Activated naive CD8-positive, alpha-beta T cell treated with anti-CD3 and anti-CD28 coated beads for 36 hours (primary cell): ENCODE data around the gene HNRNPH3. TPM values are rescaled to one million over a fixed set of nuclear protein-coding genes. Genes with fewer than 3 reads are reported as not detected.
A peak's percentile ranks its signal among the peaks of the same experiment; 100 is the strongest.
"Not testable (repeated sequence)": the region's sequence is repeated elsewhere in the genome, so short reads cannot be mapped to it uniquely, and the experiment has no call there.

ENCODE experiments used
- DNase-seq: peaks from one replicate; pipeline ENCODE4 v3.0.0; 2021
- H3K27ac Mint-ChIP-seq: one replicate; pipeline ENCODE4 v1.8.0; 2022; ENCODE audit warnings: mild to moderate bottlenecking, moderate library complexity, mixed read lengths
- H3K27me3 Mint-ChIP-seq: one replicate; pipeline ENCODE4 v1.8.0; 2022; ENCODE audit warnings: mild to moderate bottlenecking, mixed read lengths
- H3K36me3 Mint-ChIP-seq: one replicate; pipeline ENCODE4 v1.8.0; 2021; ENCODE audit warnings: mild to moderate bottlenecking, mixed read lengths
- H3K4me1 Mint-ChIP-seq: one replicate; pipeline ENCODE4 v1.8.0; 2021; ENCODE audit warnings: mixed read lengths
- H3K4me3 Mint-ChIP-seq: one replicate; pipeline ENCODE4 v1.8.0; 2022; ENCODE audit warnings: mild to moderate bottlenecking, moderate library complexity, mixed read lengths
- H3K9me3 Mint-ChIP-seq: one replicate; pipeline ENCODE4 v1.8.0; 2022; ENCODE audit warnings: mixed read lengths
- total RNA-seq, 2 experiments: library from RNA; stranded (reverse); gene quantifications; one replicate each; pipeline ENCODE4 v1.2.3, GENCODE V29; 2021

HNRNPH3 gene, protein sequence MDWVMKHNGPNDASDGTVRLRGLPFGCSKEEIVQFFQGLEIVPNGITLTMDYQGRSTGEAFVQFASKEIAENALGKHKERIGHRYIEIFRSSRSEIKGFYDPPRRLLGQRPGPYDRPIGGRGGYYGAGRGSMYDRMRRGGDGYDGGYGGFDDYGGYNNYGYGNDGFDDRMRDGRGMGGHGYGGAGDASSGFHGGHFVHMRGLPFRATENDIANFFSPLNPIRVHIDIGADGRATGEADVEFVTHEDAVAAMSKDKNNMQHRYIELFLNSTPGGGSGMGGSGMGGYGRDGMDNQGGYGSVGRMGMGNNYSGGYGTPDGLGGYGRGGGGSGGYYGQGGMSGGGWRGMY
- total RNA-seq = 100 to 1,000 TPM; 160 to 165 TPM

DNA sequence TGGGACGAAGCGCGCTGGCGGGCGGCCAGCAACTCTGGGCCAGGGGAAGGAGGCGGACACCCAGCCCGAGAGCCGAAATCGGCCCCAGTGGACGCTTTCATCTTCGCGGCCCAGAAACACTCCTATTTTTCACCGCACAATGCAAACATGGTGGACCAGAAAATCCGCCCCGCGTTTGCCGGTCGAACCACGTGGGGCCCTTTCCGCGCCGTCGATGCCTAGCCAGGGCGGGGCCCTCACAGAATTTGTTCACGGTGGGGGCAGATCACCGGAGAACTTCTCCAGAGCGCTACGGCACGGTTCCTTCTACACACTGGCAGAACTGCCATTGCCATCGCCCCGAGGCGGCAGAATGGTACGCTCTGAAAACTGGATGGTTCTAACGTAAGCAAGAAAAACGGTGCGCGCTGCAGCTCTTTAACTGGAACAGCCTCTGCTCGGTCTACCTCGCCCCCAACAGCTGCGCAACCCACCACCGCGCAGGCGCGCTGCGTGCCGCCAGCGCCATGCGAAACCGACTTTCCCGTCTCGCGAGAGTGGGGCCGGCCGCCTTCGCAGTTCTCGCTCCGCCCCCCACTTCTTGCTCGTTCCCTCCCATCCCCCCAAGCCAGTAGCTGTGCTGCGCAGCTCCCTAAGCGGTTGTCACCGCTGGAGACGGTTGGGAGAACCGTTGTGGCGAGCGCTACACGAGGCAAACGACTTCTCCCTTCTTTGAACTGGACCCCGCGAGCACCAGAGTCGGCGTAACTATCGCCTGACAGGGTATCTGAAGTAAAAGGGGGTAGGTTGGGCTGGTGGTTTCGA, at the start of gene HNRNPH3:
TSS of gene HNRNPH3 (plus strand) at position 610 of the 804 bp plus-strand sequence. CDS start 5,158 bp downstream, outside the sequence.
- Mint-ChIP-seq H3K27me3 (peaks cover 7% of the 10 kb centered on the region), H3K9me3 (peaks cover 3% of the 10 kb centered on the region), H3K4me1 (peaks cover 39% of the 10 kb centered on the region), H3K4me3 (peak within 1 kb of the TSS; percentile 99), H3K27ac (peak within 1 kb of the TSS; percentile 100), H3K36me3 (peaks cover 45% of the 10 kb centered on the region)
- DNase-seq = peak; percentile 99

DNA sequence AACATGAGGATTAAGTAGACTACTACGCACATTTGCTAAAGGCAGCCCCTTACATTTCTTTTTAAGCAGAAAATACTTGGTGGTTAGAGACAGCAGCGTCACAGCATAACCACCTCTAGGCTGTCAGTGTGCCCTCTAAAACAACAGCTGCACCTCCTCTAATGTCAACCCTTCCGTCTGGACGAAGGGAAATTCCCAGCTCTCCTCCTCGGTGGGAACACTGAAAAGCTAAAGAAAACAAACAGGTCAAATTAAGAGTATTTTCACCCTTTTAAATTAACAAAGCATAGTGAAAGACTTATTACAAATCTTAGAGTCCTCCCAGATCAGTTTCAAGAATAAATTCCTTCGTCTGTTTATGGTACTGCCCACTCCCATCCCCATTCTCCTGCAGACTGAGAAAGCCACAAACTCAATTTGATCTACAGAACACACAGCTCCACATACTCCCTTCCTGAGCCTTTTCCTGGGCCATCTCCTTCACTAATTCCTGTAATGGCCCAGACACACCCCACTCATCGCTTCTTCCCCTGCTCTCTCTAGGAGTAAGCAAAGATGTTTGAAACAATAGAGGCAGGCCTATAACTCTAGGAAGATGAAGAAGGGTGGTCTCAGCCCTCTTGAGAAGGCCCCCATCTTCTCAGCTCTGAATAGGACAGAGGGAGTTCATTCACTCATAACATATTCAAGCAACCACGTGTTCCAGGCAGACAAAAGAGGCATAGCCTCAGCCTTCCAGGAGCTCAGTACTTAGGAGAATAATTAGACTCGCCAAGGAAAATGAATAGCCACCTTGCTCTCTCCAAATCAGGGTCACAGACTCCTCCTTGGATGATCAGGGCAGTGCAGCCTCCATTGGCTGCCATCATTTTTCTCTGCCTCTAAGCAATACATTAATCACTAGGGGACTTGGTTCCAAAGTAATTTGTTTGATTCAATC, 47.5 kb upstream of the HNRNPH3 start:
- Mint-ChIP-seq H3K9me3 (no peaks in the 10 kb centered on the region), H3K27me3 (no peaks in the 10 kb centered on the region), H3K27ac (no peak overlapping the region), H3K4me3 (no peak overlapping the region), H3K4me1 (peaks cover 6% of the 10 kb centered on the region), H3K36me3 (no peaks in the 10 kb centered on the region)
- DNase-seq = no peak

- no peak overlapping the region for H3K27ac Mint-ChIP-seq
- H3K4me3 Mint-ChIP-seq = no peak overlapping the region
- H3K27me3 Mint-ChIP-seq = no peaks in the 10 kb centered on the region
- no peak for DNase-seq
- H3K36me3 Mint-ChIP-seq = no peaks in the 10 kb centered on the region
- no peaks in the 10 kb centered on the region for H3K4me1 Mint-ChIP-seq
- H3K9me3 Mint-ChIP-seq = no peaks in the 10 kb centered on the region
These were observed 43.1 kb upstream of the HNRNPH3 start for GRCh38 chr10:68288717-68289116.

DNA sequence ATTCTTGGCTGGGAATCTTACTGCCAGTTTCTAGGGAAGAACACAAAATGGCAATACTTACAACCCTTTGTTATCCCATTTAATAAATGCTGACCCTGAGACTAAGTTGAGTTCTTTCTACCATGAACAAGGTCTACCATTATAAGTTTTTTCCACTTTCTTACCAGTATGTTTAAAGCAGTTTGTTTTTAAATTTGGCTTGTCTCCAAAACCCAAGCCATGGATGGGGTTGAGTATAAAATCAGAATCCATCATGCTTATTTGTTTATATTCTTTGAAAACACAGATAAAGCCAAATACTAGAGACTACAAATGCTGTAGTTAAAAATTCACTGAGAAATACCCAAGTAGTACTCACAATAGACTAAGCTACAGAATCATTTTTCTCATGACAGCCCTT, 41.1 kb upstream of the HNRNPH3 start:
- DNase-seq = no peak
- no peak overlapping the region for H3K4me3 Mint-ChIP-seq
- H3K9me3 Mint-ChIP-seq = no peaks in the 10 kb centered on the region
- no peaks in the 10 kb centered on the region for H3K36me3 Mint-ChIP-seq
- H3K4me1 Mint-ChIP-seq = no peaks in the 10 kb centered on the region
- H3K27me3 Mint-ChIP-seq = no peaks in the 10 kb centered on the region
- no peak overlapping the region for H3K27ac Mint-ChIP-seq

DNA sequence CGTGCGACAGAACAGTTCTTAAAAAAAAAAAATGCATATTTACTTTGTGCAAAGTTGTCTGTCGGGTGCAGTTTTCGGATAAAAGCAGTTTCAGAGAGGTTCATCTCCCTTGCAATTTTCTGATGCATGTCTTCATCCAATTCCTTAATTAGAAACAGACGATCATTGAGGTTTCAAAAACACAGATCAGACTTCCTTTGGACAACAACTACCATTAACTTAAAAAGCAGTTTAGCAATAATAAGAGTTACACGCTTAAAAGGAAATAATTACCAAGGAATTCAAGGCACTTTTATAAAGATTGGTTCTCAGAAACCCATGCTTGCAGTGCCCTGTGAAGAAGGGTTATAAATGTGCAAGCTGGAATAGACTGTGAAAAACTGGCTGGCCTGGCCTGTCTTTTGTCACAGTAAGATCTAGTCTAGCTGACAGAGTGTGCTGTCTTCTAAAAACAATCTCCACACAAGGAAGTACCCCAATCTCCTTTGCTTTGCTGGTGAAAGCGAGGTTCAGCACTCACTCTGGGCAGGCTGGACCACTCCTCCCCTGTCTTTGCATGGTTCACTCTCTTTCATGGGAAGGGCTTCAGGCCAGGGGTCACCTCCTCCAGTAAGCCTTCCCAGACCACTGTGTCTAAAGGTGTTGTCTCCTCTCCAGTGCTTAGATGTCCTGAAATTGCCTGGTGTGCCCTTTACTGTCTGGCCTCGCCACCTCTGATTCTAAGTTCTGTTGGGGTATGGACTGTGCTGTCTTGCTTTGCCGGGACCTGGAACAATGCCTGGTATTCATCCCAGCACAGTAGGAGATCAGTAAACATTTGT, 34.8 kb upstream of the HNRNPH3 start:
- Mint-ChIP-seq H3K27me3 (no peaks in the 10 kb centered on the region), H3K4me1 (peaks cover under 1% of the 10 kb centered on the region), H3K9me3 (no peaks in the 10 kb centered on the region)

DNA sequence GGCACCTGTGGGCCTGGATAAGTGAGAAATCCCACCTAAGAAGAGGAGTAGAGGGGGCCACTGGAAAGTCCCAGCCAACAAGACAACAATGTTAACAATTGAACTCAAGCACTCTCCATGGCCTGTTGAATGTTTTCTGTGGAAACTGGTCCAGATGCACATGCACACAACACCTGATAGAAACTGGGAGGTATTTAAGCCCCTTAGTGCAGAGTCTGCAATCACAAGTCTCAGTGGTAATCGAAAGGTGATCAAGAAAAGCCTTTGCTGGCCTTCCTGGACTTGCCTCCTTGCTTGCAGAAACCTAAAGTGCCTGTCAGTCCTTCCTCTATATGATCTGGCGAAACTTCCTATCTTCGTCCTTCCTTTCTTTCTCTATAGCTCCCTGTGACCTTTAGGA, 30.6 kb upstream of the HNRNPH3 start:
- Mint-ChIP-seq H3K27ac (no peak overlapping the region), H3K4me1 (peaks cover 1% of the 10 kb centered on the region), H3K4me3 (no peak overlapping the region), H3K27me3 (no peaks in the 10 kb centered on the region), H3K36me3 (no peaks in the 10 kb centered on the region), H3K9me3 (no peaks in the 10 kb centered on the region)
- DNase-seq = no peak

More for the DNA sequence above, 34.8 kb upstream of the HNRNPH3 start:
- H3K27ac Mint-ChIP-seq = no peak overlapping the region
- no peaks in the 10 kb centered on the region for H3K36me3 Mint-ChIP-seq
- H3K4me3 Mint-ChIP-seq = no peak overlapping the region
- DNase-seq = no peak

- H3K9me3 Mint-ChIP-seq = no peaks in the 10 kb centered on the region
- H3K27ac Mint-ChIP-seq = no peak overlapping the region
- no peak overlapping the region for H3K4me3 Mint-ChIP-seq
- DNase-seq = no peak
- H3K4me1 Mint-ChIP-seq = peaks cover 1% of the 10 kb centered on the region
- no peaks in the 10 kb centered on the region for H3K36me3 Mint-ChIP-seq
- H3K27me3 Mint-ChIP-seq = no peaks in the 10 kb centered on the region
These were observed 29.9 kb upstream of the HNRNPH3 start for GRCh38 chr10:68301790-68302502.

DNA sequence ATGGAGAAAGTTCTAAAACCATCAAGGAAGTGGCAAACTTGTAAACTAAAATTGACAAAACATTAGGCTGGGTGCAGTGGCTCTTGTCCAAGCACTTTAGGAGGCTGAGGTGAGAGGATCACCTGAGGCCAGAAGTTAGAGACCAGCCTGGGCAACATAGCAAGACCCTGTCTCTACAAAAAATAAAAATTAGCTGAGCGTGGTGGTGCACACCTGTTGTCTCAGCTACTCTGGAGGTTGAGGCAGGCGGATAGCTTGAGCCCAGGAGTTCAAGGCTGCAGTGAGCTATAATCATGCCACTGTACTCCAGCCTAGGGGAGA, 29.4 kb upstream of the HNRNPH3 start:
- H3K27ac Mint-ChIP-seq = no peak overlapping the region
- DNase-seq = no peak
- no peaks in the 10 kb centered on the region for H3K27me3 Mint-ChIP-seq
- no peaks in the 10 kb centered on the region for H3K36me3 Mint-ChIP-seq
- peaks cover 1% of the 10 kb centered on the region for H3K4me1 Mint-ChIP-seq
- no peak overlapping the region for H3K4me3 Mint-ChIP-seq
- H3K9me3 Mint-ChIP-seq = no peaks in the 10 kb centered on the region

GRCh38 chr10:68302871-68303270, 29.0 kb upstream of the HNRNPH3 start:
- DNase-seq = no peak
- H3K4me3 Mint-ChIP-seq = no peak overlapping the region
- H3K9me3 Mint-ChIP-seq = no peaks in the 10 kb centered on the region
- peaks cover 1% of the 10 kb centered on the region for H3K4me1 Mint-ChIP-seq
- no peak overlapping the region for H3K27ac Mint-ChIP-seq
- H3K36me3 Mint-ChIP-seq = no peaks in the 10 kb centered on the region
- no peaks in the 10 kb centered on the region for H3K27me3 Mint-ChIP-seq

DNA sequence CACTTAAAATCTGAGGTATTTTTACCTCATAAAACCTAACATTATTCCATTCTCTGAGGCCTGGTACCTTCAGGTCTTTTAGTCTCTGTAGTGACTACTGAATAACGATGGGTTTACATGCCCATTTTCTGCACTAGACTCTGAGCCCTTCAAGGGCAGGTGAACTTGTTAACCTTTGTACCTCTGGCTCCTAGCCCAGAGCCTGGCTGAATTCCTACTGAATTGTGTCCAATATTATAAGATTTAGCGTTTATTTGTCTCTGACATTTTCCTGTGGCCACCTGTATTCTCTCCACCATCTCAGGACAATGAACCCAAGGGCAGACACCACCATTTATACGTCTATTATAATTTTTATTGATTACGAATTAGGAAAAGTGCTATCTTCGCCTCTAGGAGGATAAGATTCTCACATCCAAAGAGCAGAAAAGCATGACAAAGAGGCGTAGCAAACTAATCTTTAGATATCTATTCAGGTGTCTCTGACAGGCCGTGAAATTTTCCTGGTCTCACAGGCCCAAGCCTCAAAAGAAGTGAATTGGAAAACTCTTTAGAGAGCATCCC, 27.9 kb upstream of the HNRNPH3 start:
- H3K4me3 Mint-ChIP-seq = no peak overlapping the region
- H3K36me3 Mint-ChIP-seq = no peaks in the 10 kb centered on the region
- peaks cover 1% of the 10 kb centered on the region for H3K4me1 Mint-ChIP-seq
- H3K9me3 Mint-ChIP-seq = no peaks in the 10 kb centered on the region
- no peak overlapping the region for H3K27ac Mint-ChIP-seq
- DNase-seq = no peak
- no peaks in the 10 kb centered on the region for H3K27me3 Mint-ChIP-seq

GRCh38 chr10:68305854-68306253, 26.0 kb upstream of the HNRNPH3 start:
- H3K4me1 Mint-ChIP-seq = peaks cover 1% of the 10 kb centered on the region
- H3K27ac Mint-ChIP-seq = no peak overlapping the region
- H3K27me3 Mint-ChIP-seq = no peaks in the 10 kb centered on the region
- H3K9me3 Mint-ChIP-seq = no peaks in the 10 kb centered on the region
- no peak for DNase-seq
- H3K36me3 Mint-ChIP-seq = no peaks in the 10 kb centered on the region
- no peak overlapping the region for H3K4me3 Mint-ChIP-seq

DNA sequence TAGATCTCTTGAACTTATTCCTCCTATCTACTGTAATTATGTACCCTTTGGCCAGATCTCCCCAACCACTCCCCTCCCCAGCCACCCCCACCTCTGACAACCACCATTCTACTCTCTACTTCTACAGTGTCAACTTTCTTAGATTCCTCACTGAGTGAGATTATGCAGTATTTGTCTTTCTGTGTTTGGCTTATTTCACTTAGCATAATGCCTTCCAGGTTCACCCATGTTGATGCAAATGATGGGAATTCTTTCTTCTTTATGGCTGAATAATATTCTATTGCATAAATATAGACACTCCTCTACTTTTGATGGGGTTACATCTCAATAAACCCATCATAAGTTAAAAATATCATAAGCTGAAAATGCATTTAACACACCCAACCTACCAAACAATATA, 21.3 kb upstream of the HNRNPH3 start:
- peaks cover 3% of the 10 kb centered on the region for H3K9me3 Mint-ChIP-seq
- peaks cover 1% of the 10 kb centered on the region for H3K36me3 Mint-ChIP-seq
- DNase-seq = no peak
- H3K27ac Mint-ChIP-seq = no peak overlapping the region
- H3K4me3 Mint-ChIP-seq = no peak overlapping the region
- H3K4me1 Mint-ChIP-seq = peaks cover 9% of the 10 kb centered on the region
- no peaks in the 10 kb centered on the region for H3K27me3 Mint-ChIP-seq

DNA sequence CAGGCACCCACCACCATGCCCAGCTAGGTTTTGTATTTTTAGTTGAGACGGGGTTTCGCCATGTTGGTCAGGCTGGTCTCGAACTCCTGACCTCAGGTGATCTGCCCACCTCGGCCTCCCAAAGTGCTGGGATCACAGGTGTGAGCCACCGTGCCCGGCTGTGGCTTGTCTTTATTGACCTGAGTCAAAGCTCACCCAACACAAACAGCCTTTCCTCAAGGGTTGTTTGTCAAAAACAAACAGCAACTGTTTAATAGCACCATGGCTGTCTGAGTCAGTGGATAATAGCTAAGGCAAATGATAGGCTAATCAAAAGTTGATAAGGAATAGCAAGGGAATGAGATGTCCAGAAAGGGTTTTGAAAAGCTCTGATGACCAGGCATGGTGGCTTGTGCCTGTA, 16.9 kb upstream of the HNRNPH3 start:
- Mint-ChIP-seq H3K9me3 (peaks cover 16% of the 10 kb centered on the region), H3K27ac (peak overlapping the region; percentile 20), H3K4me1 (peaks cover 11% of the 10 kb centered on the region)
- not testable (repeated sequence) for H3K4me3 Mint-ChIP-seq, H3K27me3 Mint-ChIP-seq, H3K36me3 Mint-ChIP-seq, DNase-seq
